AG10803 (cell line): Measurements from ENCODE around the gene GPR42.
"Not testable (repeated sequence)": the region's sequence is repeated elsewhere in the genome, so short reads cannot be mapped to it uniquely, and the experiment has no call there.

Experiments
- DNase-seq: peaks from one replicate; pipeline ENCODE4 v3.0.0; 2010; ENCODE audit warnings: low read depth
- H3K4me3 ChIP-seq: 2 replicates; pipeline ENCODE4 v1.5.1; 2011; ENCODE audit warnings: mild to moderate bottlenecking, low read length, control low read depth
- CTCF ChIP-seq: conservative IDR thresholded peaks from 2 replicates; pipeline ENCODE4 v1.5.1; 2011; ENCODE audit warnings: mild to moderate bottlenecking, low read length, control low read depth, inconsistent platforms

The GPR42 gene

DNA sequence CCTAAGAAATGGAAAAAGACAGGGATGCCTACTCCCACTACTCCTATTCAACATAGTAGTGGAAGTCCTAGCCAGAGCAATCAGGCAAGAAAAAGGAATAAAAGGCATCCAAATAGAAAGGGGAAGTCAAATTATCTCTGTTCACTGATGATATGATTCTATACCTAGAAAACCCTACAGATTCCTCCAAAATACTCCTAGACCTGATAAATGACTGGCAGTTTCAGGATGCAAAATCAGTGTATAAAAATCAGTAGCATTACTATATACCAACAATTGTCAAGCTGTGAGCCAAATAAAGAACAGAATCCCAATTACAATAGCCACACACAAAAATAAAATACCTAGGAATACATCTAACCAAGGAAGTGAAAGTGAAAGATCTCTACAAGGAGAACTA lies 1.3 kb upstream of the GPR42 start:
- DNase-seq, result no peak
- no peak for TF ChIP-seq CTCF
- no peak overlapping the region for H3K4me3 ChIP-seq

GRCh38 chr19:35373492-35373891 lies 2.6 kb downstream of the GPR42 start:
- H3K4me3 ChIP-seq, result no peak overlapping the region
- no peak for TF ChIP-seq CTCF
- DNase-seq, result no peak

GRCh38 chr19:35374031-35374430 lies 3.2 kb downstream of the GPR42 start:
- not testable (repeated sequence) for H3K4me3 ChIP-seq, DNase-seq

GRCh38 chr19:35375505-35376307 lies 4.8 kb downstream of the GPR42 start:
- H3K4me3 ChIP-seq, result no peak overlapping the region
- TF ChIP-seq CTCF, result no peak
- no peak for DNase-seq

GRCh38 chr19:35377656-35378055 lies 6.8 kb downstream of the GPR42 start:
- no peak overlapping the region for H3K4me3 ChIP-seq
- DNase-seq, result no peak
- no peak for TF ChIP-seq CTCF

DNA sequence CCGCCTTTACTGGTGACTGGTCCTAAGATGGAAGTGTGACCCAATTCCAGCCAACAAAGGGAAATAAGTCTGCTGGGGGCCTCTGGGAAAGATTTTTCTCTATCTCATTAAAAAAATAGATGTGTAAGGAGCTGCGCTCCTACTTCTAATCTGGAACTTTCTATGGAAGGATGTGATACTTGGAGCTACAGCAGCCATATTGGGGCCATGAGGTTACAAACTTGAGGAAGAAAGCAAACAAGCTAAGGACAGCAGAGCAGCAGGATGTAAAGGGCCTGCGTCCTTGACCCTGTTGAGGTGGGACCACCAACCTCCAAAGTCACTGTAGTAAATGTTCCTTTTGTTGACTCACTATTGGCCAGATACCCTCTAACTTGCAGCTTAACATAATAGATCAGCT lies 7.5 kb downstream of the GPR42 start:
- no peak overlapping the region for H3K4me3 ChIP-seq
- no peak for DNase-seq
- no peak for TF ChIP-seq CTCF

GRCh38 chr19:35379545-35379944 lies 8.7 kb downstream of the GPR42 start:
- DNase-seq, result not testable (repeated sequence)

DNA sequence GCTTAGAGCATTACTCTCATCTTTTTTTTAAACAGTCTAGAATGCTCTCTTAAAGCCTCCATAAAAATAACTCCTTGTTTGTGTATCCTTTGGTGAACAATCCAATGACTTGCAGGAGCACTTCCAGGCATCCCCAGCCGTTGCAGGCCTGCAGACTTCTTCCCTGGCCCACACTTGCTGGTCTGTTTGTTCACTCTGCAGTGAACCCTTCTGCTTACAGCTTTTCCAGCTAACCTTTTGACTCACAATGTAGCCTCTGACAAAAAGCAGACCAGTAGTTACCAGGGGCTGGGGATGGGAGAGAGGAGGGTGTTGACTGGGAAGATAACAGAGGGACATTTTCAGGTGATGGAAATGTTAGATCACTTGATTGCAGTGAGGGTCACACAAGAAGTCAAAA lies 9.1 kb downstream of the GPR42 start:
- TF ChIP-seq CTCF, result no peak
- no peak for DNase-seq
- no peak overlapping the region for H3K4me3 ChIP-seq

More at GRCh38 chr19:35379545-35379944, 8.7 kb downstream of the GPR42 start:
- not testable (repeated sequence) for H3K4me3 ChIP-seq
